Stimulated activated CD8-positive, alpha-beta memory T cell treated with anti-CD3 and anti-CD28 coated beads, Interleukin-15, amount 100 ng/mL, for 1 hour (primary cell): ENCODE results near the gene TMC3.
A peak's percentile ranks its signal among the peaks of the same experiment; 100 is the strongest.
"Not testable (repeated sequence)": the region's sequence is repeated elsewhere in the genome, so short reads cannot be mapped to it uniquely, and the experiment has no call there.

Source experiments
- DNase-seq: peaks from one replicate; pipeline ENCODE4 v3.0.0-alpha.2; 2020; ENCODE audit warnings: low read depth

The TMC3 gene

GRCh38 chr15:81346611-81347010 is 27.4 kb downstream of the TMC3 start:
- no peak for DNase-seq

DNA sequence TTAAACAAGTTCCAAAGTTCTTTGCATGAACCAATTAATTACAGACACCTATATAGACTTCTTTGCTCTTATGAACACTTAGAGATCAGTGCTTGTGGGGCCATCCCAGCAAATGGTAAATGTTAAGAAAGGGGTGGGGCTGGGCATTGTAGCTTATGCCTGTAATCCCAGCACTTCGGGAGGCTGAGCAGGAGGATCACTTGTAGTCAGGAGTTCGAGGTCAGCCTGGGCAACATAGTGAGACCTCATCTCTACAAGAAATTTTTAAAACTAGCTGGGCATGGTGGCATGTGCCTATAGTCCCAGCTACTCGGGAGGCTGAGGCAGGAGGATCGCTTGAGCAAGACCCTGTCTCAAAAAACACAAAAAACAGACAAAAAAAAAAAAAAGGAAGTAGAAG is 30.6 kb downstream of the TMC3 start:
- DNase-seq = no peak

GRCh38 chr15:81341351-81341750 is 32.7 kb downstream of the TMC3 start:
- DNase-seq = no peak

- no peak for DNase-seq
Measured at GRCh38 chr15:81339851-81340250, 34.2 kb downstream of the TMC3 start.

DNA sequence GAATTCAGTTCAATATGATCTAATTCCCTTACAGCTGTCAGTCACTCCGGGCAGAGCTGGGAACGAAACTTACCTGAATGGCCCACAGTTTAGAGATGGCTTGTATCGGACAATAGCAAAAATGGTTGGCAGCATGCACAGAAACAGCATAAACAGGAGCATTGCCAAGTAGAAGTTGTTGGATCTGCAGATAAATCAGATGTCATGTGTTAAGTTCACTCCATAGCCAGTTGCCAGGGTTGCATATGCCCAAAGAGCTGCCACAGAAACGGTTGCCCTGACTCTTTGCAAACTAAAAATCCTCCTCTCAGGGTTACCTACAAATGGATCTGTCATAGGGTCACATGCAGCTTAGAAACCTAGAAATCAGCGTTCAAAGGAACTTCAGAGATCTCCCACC is 34.7 kb downstream of the TMC3 start:
- no peak for DNase-seq

DNA sequence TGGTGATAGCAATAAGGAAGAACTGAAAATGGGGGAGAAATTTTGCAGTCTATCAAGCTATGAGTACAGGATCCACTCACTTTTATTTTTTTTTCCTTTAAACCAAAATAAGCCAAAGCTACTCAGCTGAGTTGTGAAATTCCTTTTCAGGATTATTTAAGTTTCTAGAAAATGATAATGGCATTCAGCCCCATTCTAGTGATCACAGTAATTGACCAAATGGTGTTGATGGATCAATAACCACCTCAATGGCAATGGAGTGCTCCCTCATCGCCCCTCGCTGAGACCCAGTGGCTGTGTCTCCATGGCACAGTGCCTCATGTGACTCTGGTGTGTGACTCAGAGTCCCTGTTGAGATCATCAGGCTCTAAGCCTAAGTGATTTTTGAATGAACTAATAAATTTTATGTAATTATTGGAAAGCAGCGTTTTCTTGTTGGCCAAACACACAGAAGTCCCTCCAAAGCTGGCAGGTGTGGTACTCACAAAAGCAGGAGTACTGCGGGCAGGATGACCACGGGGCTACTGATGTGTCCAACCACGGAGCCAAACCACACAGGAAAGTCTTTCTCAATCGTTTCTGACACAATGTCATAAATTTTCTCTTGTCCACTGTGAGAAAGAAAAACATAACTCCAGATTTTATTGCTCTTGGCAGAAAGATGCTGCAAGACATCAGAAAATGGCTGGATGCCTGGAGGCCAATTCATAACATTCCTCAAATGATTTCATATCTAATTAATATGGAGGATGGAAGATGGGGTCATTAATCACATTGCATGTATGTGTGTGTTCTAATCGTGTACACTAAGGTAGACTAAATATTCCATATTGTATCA is 35.6 kb downstream of the TMC3 start:
- no peak for DNase-seq

GRCh38 chr15:81337713-81338157 is 36.3 kb downstream of the TMC3 start:
- DNase-seq = no peak

GRCh38 chr15:81337241-81337640 is 36.8 kb downstream of the TMC3 start:
- DNase-seq = no peak

GRCh38 chr15:81336568-81336967 is 37.4 kb downstream of the TMC3 start:
- peak; percentile 9 for DNase-seq

DNA sequence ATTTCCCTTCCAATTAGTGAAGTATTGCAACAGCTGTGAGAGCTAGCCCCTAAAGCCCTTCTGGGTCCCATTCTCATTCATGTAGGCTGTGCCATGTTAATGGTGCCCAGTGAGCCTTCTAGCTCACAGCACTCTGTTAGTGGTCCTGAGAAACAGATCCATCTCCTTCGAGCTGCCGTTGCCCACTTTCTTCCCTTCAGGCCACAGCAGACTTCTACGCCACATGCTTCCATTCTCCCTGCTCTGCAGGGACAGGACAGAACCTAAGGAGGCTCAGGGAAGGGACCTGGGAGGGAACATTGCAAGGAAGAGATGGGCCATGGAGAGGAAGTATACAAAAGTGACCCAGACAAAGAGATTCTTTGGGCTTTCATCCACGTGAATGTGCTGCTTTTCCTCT is 38.4 kb downstream of the TMC3 start:
- DNase-seq = no peak

DNA sequence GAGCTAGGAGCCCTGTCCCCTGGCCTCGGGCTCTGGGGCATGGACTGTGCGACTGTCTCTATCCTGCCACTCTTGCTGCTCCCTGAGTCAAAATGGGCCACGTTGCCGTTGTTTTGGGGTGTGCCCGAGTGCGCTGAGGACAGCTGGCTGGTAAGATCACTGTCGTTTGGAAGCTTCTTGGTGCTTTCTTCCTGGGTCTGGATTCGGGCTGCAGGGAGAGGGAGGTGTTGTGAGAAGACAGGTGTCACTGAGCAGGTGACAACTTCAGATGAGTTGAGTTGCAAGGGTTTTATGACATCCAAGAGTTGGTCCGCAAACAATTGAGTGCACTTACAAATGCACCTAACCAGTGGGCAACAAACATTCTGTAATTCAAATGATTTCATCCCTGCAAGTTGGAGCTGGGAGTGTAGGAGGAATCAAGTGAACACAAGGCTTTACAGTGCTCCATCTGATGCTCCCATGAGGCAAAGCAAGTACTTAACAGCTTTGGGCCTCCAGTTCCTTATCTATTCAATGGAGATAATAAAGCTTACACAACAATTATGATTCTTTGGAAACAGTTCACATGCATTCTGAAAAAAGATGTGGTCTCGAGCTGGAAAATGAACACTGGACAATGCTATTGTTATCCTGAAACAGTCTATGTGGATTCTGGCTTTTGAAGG is 39.1 kb downstream of the TMC3 start:
- no peak for DNase-seq

- no peak for DNase-seq
Measured at GRCh38 chr15:81333363-81333762, 40.6 kb downstream of the TMC3 start.

- DNase-seq = no peak
Measured at GRCh38 chr15:81332326-81332725, 41.7 kb downstream of the TMC3 start.

GRCh38 chr15:81331600-81331999 is 42.4 kb downstream of the TMC3 start:
- no peak for DNase-seq

- not testable (repeated sequence) for DNase-seq
Measured at GRCh38 chr15:81331141-81331540, 42.9 kb downstream of the TMC3 start.

DNA sequence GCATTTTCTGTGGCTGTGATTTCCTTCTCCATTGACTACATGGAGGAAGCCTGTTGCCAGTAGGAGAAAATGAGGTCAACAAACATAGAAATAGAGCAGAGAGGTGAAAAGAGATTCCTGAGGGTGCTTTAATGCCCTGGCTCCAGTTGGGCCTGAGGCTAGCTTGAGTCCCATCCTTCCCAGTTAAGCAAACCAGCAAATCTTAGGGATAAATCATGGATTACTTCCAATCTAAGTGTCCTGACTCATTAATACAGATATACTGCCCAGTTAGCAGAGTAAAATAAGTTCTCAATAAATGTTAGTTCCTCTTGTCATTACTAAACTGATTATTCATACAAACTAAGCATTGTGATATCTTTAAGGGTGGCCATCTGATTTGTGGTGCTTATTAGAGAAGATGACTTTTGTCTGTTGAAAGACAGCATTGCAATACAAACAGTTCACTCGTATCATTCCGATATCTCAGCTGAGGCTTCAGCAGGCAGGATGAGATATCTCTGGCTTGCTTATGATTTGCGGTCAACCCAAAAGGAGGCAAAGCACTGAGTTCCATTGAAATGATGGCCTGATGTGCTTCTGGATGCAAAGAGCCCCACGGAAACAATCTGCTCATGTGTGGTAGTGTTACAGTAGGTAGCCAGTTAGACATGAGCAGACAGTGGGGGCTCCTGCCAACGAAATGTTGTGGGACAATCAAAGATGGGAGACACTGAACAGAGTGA is 43.5 kb downstream of the TMC3 start:
- DNase-seq = no peak

DNA sequence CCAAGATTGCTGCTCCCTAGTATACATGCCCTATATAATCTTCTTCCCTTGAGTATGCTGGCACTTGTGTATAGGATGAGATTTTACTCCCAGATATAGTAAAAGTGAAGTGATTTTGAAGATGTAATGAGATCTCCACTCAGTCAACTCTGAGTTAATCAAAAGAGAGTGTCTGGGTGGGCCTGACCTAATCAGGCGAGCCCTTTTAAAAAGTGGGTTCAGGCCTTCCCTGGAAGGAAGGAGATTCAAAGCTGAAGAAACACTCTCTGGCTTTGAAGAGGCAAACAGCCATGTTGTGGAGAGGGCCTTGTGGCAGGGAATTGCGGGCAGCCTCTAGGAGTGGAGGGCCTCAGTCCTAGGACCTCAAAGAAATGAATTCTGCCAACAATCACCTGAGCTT is 44.6 kb downstream of the TMC3 start:
- DNase-seq = no peak

- DNase-seq = no peak
Measured at GRCh38 chr15:81327516-81327915, 46.5 kb downstream of the TMC3 start.

GRCh38 chr15:81326466-81327212 is 47.4 kb downstream of the TMC3 start:
- DNase-seq = no peak

DNA sequence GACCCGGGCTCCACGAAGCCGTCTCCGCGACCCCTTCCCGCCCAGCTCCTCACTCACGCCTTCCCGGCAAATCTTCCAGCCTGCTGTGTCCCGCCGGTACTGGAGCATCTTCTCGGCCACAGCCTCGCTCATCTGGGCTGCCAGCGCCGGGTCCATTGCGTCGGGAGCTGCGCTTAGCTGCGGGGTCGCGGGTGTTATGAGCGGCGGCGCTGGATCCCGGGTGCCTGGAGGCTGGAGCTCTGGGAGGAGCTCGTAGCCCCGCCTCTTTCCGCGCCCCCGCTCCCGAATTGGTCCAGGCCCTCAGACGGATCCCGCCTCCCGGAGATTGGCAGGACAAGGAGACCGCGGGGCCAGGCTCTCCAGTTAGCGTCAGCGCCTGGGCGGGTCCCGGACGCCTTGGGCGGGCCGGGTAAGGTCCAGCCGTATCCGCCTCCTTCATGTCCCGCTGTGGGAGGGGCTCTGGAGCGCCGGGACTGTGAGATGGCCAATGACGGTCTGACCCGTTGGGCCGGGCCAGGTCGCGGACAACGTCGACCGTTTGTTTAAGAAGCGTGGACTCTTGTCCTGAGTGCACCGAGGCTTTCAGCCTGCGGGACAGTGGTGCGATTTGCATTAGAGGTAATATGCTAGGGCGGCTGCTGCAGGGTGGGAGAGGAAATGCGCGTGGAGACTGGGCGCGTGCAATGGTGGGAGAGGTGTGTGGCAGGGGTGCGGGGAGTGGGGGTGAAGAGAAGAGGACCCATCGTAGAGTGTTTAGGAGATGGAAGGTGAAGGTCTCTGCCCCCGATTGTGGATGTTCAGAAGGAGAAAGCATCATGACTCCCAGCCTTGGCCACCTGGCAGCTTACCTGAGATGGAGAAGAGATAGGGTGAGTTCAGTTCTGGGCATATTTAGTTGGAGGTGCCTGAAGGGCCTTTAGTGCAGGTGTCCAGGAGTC is 49.8 kb downstream of the TMC3 start, which contains the start of gene STARD5:
STARD5 (minus strand) TSS at position 198 of the 938 bp plus-strand sequence; CDS start at position 156, 42 bp downstream.
- DNase-seq = peak; percentile 91

DNA sequence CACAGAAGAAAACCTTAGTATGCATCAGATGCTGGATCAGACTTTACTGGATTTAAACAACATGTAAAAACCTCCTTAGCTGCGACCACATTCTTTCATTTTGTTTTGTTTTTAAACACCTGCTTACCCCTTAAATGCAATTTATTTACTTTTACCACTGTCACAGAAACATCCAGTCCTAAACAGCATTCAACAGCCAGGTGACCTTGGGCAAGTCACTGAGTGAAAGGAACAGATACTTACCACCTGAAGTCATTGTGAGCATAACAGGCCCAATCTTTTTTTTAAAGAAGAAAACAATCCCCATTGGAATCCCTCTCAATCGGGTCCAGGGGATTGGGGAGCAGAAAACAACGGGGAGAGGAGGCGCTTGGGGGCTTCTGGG is 50.5 kb downstream of the TMC3 start:
- no peak for DNase-seq
